Gastrocnemius medialis (tissue), 4 donors: ENCODE measurements around the gene ZNF121.

Experiments
- CTCF ChIP-seq, 5 experiments: fragments of 450-650 bp in 3 of 5; fragments of 200-600 bp in 2 of 5; sonication (generic) in 2 of 5; IDR thresholded peaks in 4 of 5; conservative IDR thresholded peaks in 1 of 5; 1 replicate in 4 of 5; 2 replicates in 1 of 5; pipeline ENCODE4 v1.5.1; 2016 to 2019; ENCODE audit warnings: antibody characterized with exemption in 5 of 5, mild to moderate bottlenecking in 3 of 5, moderate library complexity in 3 of 5
- POLR2A ChIP-seq, 2 donors: fragments of 450-650 bp; IDR thresholded peaks; one replicate each; pipeline ENCODE4 v1.6.1; 2017; ENCODE audit warnings: antibody characterized with exemption in 2 of 2, mild to moderate bottlenecking in 2 of 2, moderate library complexity in 2 of 2

DNA sequence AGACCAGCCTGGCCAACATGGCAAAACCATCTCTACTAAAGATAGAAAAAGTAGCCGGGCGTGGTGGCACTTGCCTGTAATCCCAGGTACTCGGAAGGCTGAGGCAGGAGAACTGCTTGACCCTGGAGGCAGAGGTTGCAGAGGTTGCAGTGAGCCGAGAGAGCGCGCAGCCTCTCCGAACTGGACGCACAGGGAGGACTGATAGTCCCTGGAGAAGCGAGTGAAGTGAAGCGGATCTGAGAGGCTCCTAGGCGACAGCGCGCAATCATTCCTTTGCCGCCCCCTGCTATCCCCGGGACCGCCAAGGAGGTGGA is 36.5 kb upstream of the ZNF121 start:
- no peak for TF ChIP-seq CTCF (IDR thresholded peaks at IDR 0.05 in 4 of 5, conservative IDR thresholded peaks at IDR 0.05 in 1 of 5)
- no peak for TF ChIP-seq POLR2A (IDR thresholded peaks at IDR 0.05)
